Measurements from ENCODE around the gene DPH2.

GRCh38 chr1:43945674-43946235 is 24.1 kb upstream of the DPH2 start:
- TF ChIP-seq, protein P1, sequence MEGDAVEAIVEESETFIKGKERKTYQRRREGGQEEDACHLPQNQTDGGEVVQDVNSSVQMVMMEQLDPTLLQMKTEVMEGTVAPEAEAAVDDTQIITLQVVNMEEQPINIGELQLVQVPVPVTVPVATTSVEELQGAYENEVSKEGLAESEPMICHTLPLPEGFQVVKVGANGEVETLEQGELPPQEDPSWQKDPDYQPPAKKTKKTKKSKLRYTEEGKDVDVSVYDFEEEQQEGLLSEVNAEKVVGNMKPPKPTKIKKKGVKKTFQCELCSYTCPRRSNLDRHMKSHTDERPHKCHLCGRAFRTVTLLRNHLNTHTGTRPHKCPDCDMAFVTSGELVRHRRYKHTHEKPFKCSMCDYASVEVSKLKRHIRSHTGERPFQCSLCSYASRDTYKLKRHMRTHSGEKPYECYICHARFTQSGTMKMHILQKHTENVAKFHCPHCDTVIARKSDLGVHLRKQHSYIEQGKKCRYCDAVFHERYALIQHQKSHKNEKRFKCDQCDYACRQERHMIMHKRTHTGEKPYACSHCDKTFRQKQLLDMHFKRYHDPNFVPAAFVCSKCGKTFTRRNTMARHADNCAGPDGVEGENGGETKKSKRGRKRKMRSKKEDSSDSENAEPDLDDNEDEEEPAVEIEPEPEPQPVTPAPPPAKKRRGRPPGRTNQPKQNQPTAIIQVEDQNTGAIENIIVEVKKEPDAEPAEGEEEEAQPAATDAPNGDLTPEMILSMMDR (IDR thresholded peaks at IDR 0.05), result no peak
- no peak for TF ChIP-seq POLR2A (IDR thresholded peaks at IDR 0.05)
- TF ChIP-seq POLR2AphosphoS5 (IDR thresholded peaks at IDR 0.05), result no peak

Measured in transverse colon (tissue), 4 donors.